Measurements from ENCODE around the gene SNUPN. TPM values are rescaled to one million over a fixed set of nuclear protein-coding genes. Genes with fewer than 3 reads are reported as not detected.

Gene SNUPN
- total RNA-seq, 1 donor from 2014 or later, result 16.1 TPM

DNA sequence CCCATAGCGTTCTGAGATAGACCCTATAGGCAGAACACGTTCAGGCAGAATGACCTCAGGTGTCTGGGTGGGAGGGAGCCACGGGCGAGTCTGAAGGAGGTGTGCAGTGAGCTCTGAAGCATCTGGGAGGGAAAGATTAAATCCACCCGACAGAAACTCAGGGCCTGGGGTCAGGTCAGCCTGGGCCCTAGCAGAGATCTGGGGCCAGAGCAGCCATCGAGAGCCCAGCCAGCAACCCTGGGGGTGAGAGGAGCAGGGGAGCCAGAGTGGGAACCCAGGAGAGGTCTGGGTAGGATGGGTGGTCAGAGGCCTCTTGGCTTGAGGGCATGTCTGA lies 44.3 kb upstream of the SNUPN start:
- no peak for FAIRE-seq
- Histone ChIP-seq H3K36me3 (ENCODE audit: control insufficient read depth, insufficient read depth, low read length) (peaks cover 1% of the 10 kb centered on the region), H3K27me3 (ENCODE audit: control insufficient read depth, insufficient read depth, low read length) (no peaks in the 10 kb centered on the region), H3K4me3 (ENCODE audit: low read depth, low read length) (no peak overlapping the region)
- TF ChIP-seq, protein P1, sequence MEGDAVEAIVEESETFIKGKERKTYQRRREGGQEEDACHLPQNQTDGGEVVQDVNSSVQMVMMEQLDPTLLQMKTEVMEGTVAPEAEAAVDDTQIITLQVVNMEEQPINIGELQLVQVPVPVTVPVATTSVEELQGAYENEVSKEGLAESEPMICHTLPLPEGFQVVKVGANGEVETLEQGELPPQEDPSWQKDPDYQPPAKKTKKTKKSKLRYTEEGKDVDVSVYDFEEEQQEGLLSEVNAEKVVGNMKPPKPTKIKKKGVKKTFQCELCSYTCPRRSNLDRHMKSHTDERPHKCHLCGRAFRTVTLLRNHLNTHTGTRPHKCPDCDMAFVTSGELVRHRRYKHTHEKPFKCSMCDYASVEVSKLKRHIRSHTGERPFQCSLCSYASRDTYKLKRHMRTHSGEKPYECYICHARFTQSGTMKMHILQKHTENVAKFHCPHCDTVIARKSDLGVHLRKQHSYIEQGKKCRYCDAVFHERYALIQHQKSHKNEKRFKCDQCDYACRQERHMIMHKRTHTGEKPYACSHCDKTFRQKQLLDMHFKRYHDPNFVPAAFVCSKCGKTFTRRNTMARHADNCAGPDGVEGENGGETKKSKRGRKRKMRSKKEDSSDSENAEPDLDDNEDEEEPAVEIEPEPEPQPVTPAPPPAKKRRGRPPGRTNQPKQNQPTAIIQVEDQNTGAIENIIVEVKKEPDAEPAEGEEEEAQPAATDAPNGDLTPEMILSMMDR (IDR thresholded peaks at IDR 0.05; ENCODE audit: insufficient read depth, low read length, severe bottlenecking), result no peak
- no peak for DNase-seq (ENCODE audit: low read depth)

DNA sequence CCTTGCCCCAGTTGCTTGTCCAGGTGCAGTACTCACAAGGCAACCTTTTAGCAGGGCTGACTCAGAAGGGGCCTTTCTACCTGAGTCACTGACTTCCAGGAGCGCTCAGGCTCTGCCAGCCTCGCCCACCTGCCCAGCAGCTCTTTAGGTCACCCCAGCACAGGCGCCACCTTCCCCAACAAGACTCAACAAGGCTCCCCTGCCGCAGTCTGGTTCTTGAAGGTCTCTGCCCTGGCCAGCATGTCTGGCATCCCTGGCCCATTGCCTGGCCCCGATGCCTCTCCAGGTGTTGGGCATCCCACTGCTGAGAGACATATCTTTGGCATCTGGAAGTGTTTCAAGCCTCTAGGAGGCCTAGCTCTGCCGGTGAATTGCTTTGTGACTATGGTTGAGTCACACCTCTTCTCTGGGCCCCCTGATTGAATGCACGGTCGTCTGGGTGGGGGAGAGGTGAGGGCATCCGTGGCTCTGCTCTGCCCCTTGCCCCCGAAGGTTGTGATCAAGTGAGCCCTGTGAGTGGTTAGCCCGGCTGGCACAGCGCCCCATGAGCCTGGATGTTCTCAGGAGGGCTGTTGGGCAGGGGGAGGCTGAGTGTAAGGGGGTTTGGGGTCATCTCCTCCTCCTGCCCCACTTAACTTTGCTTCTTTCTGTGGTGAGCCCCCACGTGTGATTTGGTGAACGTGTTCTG lies 43.8 kb upstream of the SNUPN start:
- peak; percentile 99 for DNase-seq (ENCODE audit: low read depth)
- FAIRE-seq, result peak; percentile 84
- H3K36me3 ChIP-seq (ENCODE audit: control insufficient read depth, insufficient read depth, low read length), result peaks cover 1% of the 10 kb centered on the region
- TF ChIP-seq, protein P1 (IDR thresholded peaks at IDR 0.05; ENCODE audit: insufficient read depth, low read length, severe bottlenecking), result no peak
- no peaks in the 10 kb centered on the region for H3K27me3 ChIP-seq (ENCODE audit: control insufficient read depth, insufficient read depth, low read length)
- no peak overlapping the region for H3K4me3 ChIP-seq (ENCODE audit: low read depth, low read length)

DNA sequence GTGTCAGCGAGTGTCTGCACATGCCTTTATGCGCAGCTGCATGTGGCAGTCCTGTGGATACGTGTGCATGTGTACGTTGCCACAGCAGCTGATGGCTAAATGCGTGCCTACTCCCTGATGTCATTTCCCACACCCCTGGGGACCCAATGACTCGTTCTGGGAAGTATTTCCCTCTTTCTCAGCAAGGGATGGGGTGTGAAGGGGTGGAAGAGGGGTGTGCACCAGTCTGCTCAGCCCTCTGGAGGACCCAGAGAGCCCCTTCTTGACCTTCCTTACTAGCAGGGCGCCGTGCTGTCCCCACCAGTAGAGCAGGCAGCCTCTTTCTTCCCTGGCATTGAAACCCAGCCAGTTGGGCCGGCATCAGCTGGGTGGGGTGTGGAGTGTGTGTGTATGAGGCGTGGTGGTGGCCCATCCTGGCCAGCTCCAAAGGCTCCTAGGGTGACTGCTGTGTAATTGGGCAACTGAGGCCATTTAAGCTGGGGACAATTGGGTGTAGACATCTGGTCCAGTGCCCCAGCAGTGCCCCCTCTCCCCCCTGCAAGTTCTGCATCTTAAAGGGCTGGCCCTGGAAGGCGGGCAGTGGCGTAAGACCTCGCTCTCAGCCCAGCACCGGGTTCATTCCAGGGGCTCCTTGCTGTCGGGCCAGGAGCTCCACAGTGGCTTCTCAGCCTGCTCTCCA lies 41.4 kb upstream of the SNUPN start:
- Histone ChIP-seq H3K4me3 (ENCODE audit: low read depth, low read length) (no peak overlapping the region), H3K27me3 (ENCODE audit: control insufficient read depth, insufficient read depth, low read length) (no peaks in the 10 kb centered on the region), H3K36me3 (ENCODE audit: control insufficient read depth, insufficient read depth, low read length) (peaks cover 1% of the 10 kb centered on the region)
- no peak for FAIRE-seq
- TF ChIP-seq, protein P1 (IDR thresholded peaks at IDR 0.05; ENCODE audit: insufficient read depth, low read length, severe bottlenecking), result no peak
- DNase-seq (ENCODE audit: low read depth), result peak; percentile 100

DNA sequence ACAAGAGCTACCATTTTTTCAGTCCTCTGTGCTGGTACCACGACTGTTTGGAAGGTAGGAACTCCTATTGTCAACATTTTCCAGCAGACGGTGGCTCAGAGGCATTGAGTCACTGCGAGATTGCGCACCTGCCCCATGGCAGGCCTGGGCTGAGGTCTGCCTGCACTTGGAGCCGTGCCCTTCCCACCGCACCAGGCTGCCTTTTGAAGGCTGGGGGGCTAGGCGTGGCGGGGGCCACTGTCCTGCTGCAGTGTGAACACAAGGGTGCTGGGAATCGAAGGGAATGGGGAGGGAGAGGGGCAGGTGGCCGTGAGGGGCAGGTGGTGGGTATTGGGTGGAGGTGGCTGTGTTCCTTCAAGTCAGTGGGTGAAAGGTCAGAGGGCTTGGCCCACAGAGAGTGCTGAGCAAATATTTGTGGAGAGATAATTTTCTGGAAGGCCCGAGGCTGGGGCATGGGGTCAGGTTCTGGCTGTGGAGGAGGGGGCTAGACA lies 38.5 kb upstream of the SNUPN start:
- peaks cover 1% of the 10 kb centered on the region for H3K36me3 ChIP-seq (ENCODE audit: control insufficient read depth, insufficient read depth, low read length)
- TF ChIP-seq, protein P1 (IDR thresholded peaks at IDR 0.05; ENCODE audit: insufficient read depth, low read length, severe bottlenecking), result no peak
- FAIRE-seq, result no peak
- H3K27me3 ChIP-seq (ENCODE audit: control insufficient read depth, insufficient read depth, low read length), result no peaks in the 10 kb centered on the region
- peak; percentile 73 for DNase-seq (ENCODE audit: low read depth)
- H3K4me3 ChIP-seq (ENCODE audit: low read depth, low read length), result no peak overlapping the region

DNA sequence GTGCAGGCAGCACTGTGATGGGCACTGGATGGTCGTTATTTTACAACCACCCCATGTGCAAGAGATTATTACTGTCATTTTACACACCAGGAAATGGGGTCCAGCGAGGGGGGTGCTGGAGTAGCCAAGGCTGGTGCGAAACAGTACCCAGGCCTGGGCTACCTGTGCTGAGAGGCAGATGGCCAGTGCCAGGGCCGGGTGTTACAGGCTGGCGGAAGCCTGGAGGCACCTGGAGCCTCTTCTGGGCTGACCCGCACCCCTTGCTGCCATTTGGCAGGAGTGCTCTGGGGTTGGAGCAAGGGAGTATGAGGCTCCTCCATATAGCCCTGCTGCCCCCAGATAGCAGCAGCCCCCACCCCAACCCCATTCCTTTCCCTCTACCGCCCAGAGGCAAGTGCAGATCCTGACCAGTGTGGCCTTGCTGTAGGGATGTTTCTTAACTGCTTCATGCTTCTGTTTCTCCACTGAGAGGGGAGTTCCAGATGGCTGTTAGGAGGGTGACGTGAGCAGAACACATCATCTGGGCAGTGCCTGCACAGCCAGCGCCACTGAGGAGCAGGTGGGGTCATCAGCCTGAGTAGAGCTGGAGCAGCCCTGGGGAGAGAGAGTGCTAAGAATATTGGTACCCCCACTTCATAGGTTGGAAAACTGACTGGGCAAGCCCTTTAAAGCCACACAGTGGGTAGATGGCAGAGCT lies 37.4 kb upstream of the SNUPN start:
- Histone ChIP-seq H3K4me3 (ENCODE audit: low read depth, low read length) (no peak overlapping the region), H3K36me3 (ENCODE audit: control insufficient read depth, insufficient read depth, low read length) (peaks cover 4% of the 10 kb centered on the region), H3K27me3 (ENCODE audit: control insufficient read depth, insufficient read depth, low read length) (no peaks in the 10 kb centered on the region)
- no peak for DNase-seq (ENCODE audit: low read depth)
- FAIRE-seq, result no peak
- TF ChIP-seq, protein P1 (IDR thresholded peaks at IDR 0.05; ENCODE audit: insufficient read depth, low read length, severe bottlenecking), result no peak
